ENCODE data around the gene MPDZ. TPM values are rescaled to one million over a fixed set of nuclear protein-coding genes. Genes with fewer than 3 reads are reported as not detected.
A peak's percentile ranks its signal among the peaks of the same experiment; 100 is the strongest.

Gene MPDZ
- total and polyA plus RNA-seq, 10 donors = 3.8 to 42.8 (median 26.8) TPM

GRCh38 chr9:13095056-13095455 lies 184.4 kb downstream of the MPDZ start:
- Histone ChIP-seq H3K4me1 (no peaks in the 10 kb centered on the region), H3K4me3 (no peak overlapping the region), H3K27ac (no peak overlapping the region), H3K27me3 (replicated peaks in 1 of 7) (no peaks in the 10 kb centered on the region), H3K36me3 (no peaks in the 10 kb centered on the region), H3K9me3 (no peaks in the 10 kb centered on the region)
- WGBS, 5 donors = 81 to 96% (median 87%) methylated on average over 2 of the region's 2 CpGs
- TF ChIP-seq CTCF (IDR thresholded peaks at IDR 0.05 in 8 of 11, conservative IDR thresholded peaks at IDR 0.05 in 3 of 11) (no peak), POLR2AphosphoS5 (IDR thresholded peaks at IDR 0.05) (no peak), POLR2A (IDR thresholded peaks at IDR 0.05) (no peak)
- no peak for DNase-seq
- intact Hi-C loops (cut with DNase I; ENCODE audit: low total_unique reads) = no loop called here

- no peak for DNase-seq
- 38 to 55% (median 53%) methylated on average over 4 of the region's 4 CpGs for whole genome bisulfite sequencing, 5 donors
- no peak overlapping the region for H3K4me3 ChIP-seq
- no peak overlapping the region for H3K27ac ChIP-seq
- TF ChIP-seq POLR2A (IDR thresholded peaks at IDR 0.05) (no peak), CTCF (IDR thresholded peaks at IDR 0.05 in 8 of 11, conservative IDR thresholded peaks at IDR 0.05 in 3 of 11) (no peak), POLR2AphosphoS5 (IDR thresholded peaks at IDR 0.05) (no peak)
- H3K4me1 ChIP-seq = no peaks in the 10 kb centered on the region
- H3K27me3 ChIP-seq (replicated peaks in 1 of 7) = no peaks in the 10 kb centered on the region
- intact Hi-C loops (cut with DNase I; ENCODE audit: low total_unique reads) = no loop called here
- H3K36me3 ChIP-seq = no peaks in the 10 kb centered on the region
- H3K9me3 ChIP-seq = no peaks in the 10 kb centered on the region
These were observed 188.9 kb downstream of the MPDZ start for GRCh38 chr9:13090628-13091027.

- TF ChIP-seq POLR2A (IDR thresholded peaks at IDR 0.05) (no peak), CTCF (IDR thresholded peaks at IDR 0.05 in 8 of 11, conservative IDR thresholded peaks at IDR 0.05 in 3 of 11) (no peak), POLR2AphosphoS5 (IDR thresholded peaks at IDR 0.05) (no peak)
- intact Hi-C loops (cut with DNase I; ENCODE audit: low total_unique reads) = loop anchor here (10.0 kb wide), 1 partner anchor 375 kb away; no protein-coding TSS in a partner anchor
- Histone ChIP-seq H3K9me3 (no peaks in the 10 kb centered on the region), H3K4me3 (no peak overlapping the region), H3K27ac (no peak overlapping the region), H3K27me3 (replicated peaks in 1 of 7) (no peaks in the 10 kb centered on the region), H3K36me3 (no peaks in the 10 kb centered on the region), H3K4me1 (no peaks in the 10 kb centered on the region)
- no peak for DNase-seq
These were observed 189.8 kb downstream of the MPDZ start for GRCh38 chr9:13089666-13090065.

- 20 to 23% (median 21%) methylated on average over 10 of the region's 10 CpGs for WGBS, 5 donors
- Histone ChIP-seq H3K27me3 (replicated peaks in 1 of 7) (no peaks in the 10 kb centered on the region), H3K4me1 (no peaks in the 10 kb centered on the region), H3K27ac (no peak overlapping the region), H3K36me3 (no peaks in the 10 kb centered on the region), H3K9me3 (no peaks in the 10 kb centered on the region), H3K4me3 (peak overlapping the region in 1 of 8 donors; percentile 25)
- TF ChIP-seq CTCF (IDR thresholded peaks at IDR 0.05 in 8 of 11, conservative IDR thresholded peaks at IDR 0.05 in 3 of 11) (peak in 8 of 11 experiments; percentile 12 to 67 (median 52)), POLR2AphosphoS5 (IDR thresholded peaks at IDR 0.05) (no peak)
- no peak for DNase-seq
- intact Hi-C loops (cut with DNase I; ENCODE audit: low total_unique reads) = loop anchor here (10.0 kb wide), 1 partner anchor 374 kb away; no protein-coding TSS in a partner anchor
These were observed 190.6 kb downstream of the MPDZ start for GRCh38 chr9:13088720-13089427.
